Mesenchymal stem cell (in vitro differentiated cells and primary cell): ENCODE data around the gene UBE2G1.

Source experiments
- DNase-seq: peaks from one replicate; pipeline ENCODE4 v3.0.0-alpha.2; 2013
- H2AFZ ChIP-seq: one replicate; pipeline ENCODE4 v1.6.1; 2013; ENCODE audit warnings: low read depth, mild to moderate bottlenecking, control low read depth, inconsistent platforms, low read length, moderate library complexity
- H2AK5ac ChIP-seq: 2 replicates; pipeline ENCODE4 v1.6.1; 2013; ENCODE audit warnings: low read length, moderate library complexity, mild to moderate bottlenecking, inconsistent platforms; ENCODE audit not compliant: severe bottlenecking
- H2BK120ac ChIP-seq: one replicate; pipeline ENCODE4 v1.6.1; 2013; ENCODE audit warnings: low read depth, mild to moderate bottlenecking, inconsistent platforms, low read length, moderate library complexity
- H2BK12ac ChIP-seq, 2 experiments: one replicate each; pipeline ENCODE4 v1.6.1; 2013; ENCODE audit warnings: inconsistent platforms in 2 of 2, low read length in 2 of 2, mild to moderate bottlenecking in 2 of 2, moderate library complexity in 2 of 2, control low read depth in 1 of 2
- H2BK15ac ChIP-seq: one replicate; pipeline ENCODE4 v1.6.1; 2013; ENCODE audit warnings: mild to moderate bottlenecking, low read depth, inconsistent platforms; ENCODE audit not compliant: poor library complexity, severe bottlenecking
- H2BK5ac ChIP-seq: 2 replicates; pipeline ENCODE4 v1.6.1; 2013; ENCODE audit warnings: low read depth, mild to moderate bottlenecking, low read length, control low read depth, inconsistent platforms; ENCODE audit not compliant: poor library complexity, severe bottlenecking
- H3K14ac ChIP-seq, 2 experiments: one replicate each; pipeline ENCODE4 v1.6.1; 2013; ENCODE audit warnings: inconsistent platforms in 2 of 2, low read length in 2 of 2, control low read depth in 1 of 2, mild to moderate bottlenecking in 1 of 2, moderate library complexity in 1 of 2
- H3K18ac ChIP-seq, 2 experiments: one replicate each; pipeline ENCODE4 v1.6.1; 2013; ENCODE audit warnings: inconsistent platforms in 2 of 2, low read length in 2 of 2, control low read depth in 1 of 2, low read depth in 1 of 2, mild to moderate bottlenecking in 1 of 2
- H3K23ac ChIP-seq, 2 experiments: one replicate each; pipeline ENCODE4 v1.6.1; 2013; ENCODE audit warnings: inconsistent platforms in 2 of 2, low read length in 2 of 2, mild to moderate bottlenecking in 2 of 2, moderate library complexity in 2 of 2, control low read depth in 1 of 2
- H3K27ac ChIP-seq: 2 replicates; pipeline ENCODE4 v1.5.1; 2013; ENCODE audit warnings: mild to moderate bottlenecking, moderate library complexity, low read length, control low read depth, inconsistent platforms; ENCODE audit not compliant: poor library complexity, severe bottlenecking
- H3K27me3 ChIP-seq, 2 experiments: 2 replicates each; pipeline versions ENCODE4 v1.6.1 to v1.7.0; 2013; ENCODE audit warnings: low read length in 2 of 2, mild to moderate bottlenecking in 2 of 2, moderate library complexity in 2 of 2, control low read depth in 1 of 2, inconsistent platforms in 1 of 2; ENCODE audit not compliant: control insufficient read depth in 1 of 2, insufficient read depth in 1 of 2
- H3K36me3 ChIP-seq, 2 experiments: 2 replicates each; pipeline versions ENCODE4 v1.6.1 to v1.7.0; 2013; ENCODE audit warnings: low read length in 2 of 2, control low read depth in 1 of 2, inconsistent platforms in 1 of 2, low read depth in 1 of 2, mild to moderate bottlenecking in 1 of 2; ENCODE audit not compliant: insufficient read depth in 2 of 2, control insufficient read depth in 1 of 2
- H3K4ac ChIP-seq, 2 experiments: one replicate each; pipeline ENCODE4 v1.6.1; 2013; ENCODE audit warnings: inconsistent platforms in 2 of 2, low read length in 2 of 2, mild to moderate bottlenecking in 2 of 2, moderate library complexity in 2 of 2, control low read depth in 1 of 2, low read depth in 1 of 2
- H3K4me1 ChIP-seq: 2 replicates; pipeline ENCODE4 v1.6.1; 2013; ENCODE audit warnings: low read depth, low read length, control low read depth; ENCODE audit not compliant: control insufficient read depth, insufficient read depth
- H3K4me2 ChIP-seq: 2 replicates; pipeline ENCODE4 v1.6.1; 2013; ENCODE audit warnings: low read length, mild to moderate bottlenecking, inconsistent platforms; ENCODE audit not compliant: poor library complexity, severe bottlenecking
- H3K4me3 ChIP-seq, 2 experiments: 2 replicates each; pipeline versions ENCODE4 v1.5.1 to v1.7.0; 2013; ENCODE audit warnings: low read length in 2 of 2, mild to moderate bottlenecking in 2 of 2, control low read depth in 1 of 2, low read depth in 1 of 2; ENCODE audit not compliant: insufficient read depth in 1 of 2
- H3K79me1 ChIP-seq: replicated peaks from 2 replicates; pipeline ENCODE4 v1.6.1; 2013; ENCODE audit warnings: mild to moderate bottlenecking, control low read depth, low read length, inconsistent platforms; ENCODE audit not compliant: poor library complexity, severe bottlenecking
- H3K9ac ChIP-seq: 2 replicates; pipeline ENCODE4 v1.7.0; 2013; ENCODE audit warnings: mild to moderate bottlenecking, low read length, moderate library complexity
- H3K9me3 ChIP-seq: 2 replicates; pipeline ENCODE4 v1.7.0; 2013; ENCODE audit warnings: mild to moderate bottlenecking, low read length; ENCODE audit not compliant: control insufficient read depth
- H4K8ac ChIP-seq: one replicate; pipeline ENCODE4 v1.6.1; 2013; ENCODE audit warnings: inconsistent platforms, mild to moderate bottlenecking, low read length, moderate library complexity
- H4K91ac ChIP-seq: one replicate; pipeline ENCODE4 v1.6.1; 2013; ENCODE audit warnings: mild to moderate bottlenecking, low read length, inconsistent platforms
- WGBS: methylation state at CpG from one replicate; pipeline ENCODE4 v1.1.7; 2013; ENCODE audit warnings: mixed read lengths; 5-methylcytosine and 5-hydroxymethylcytosine counted together

UBE2G1 gene

DNA sequence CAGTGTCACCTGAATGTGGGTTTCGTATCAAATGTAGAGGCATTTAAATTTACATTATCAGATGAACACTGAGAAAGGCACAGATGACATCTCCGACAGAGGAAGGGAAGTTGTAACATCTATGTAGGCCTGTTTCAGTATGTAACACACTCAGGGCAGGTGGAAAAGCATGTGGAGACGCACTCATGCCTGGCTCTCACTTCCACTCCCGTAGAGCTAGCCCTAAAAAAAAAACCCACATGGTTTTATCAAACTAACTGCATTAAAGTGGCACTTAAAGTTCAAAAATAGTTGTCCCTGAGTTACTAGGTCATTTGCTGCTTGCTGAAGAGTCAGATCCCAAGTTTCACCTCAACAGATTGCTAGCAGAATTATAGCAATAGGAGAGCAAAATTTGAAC, 96.6 kb downstream of the UBE2G1 start:
- Histone ChIP-seq H3K4me2 (no peak overlapping the region), H3K23ac (no peak overlapping the region), H2AFZ (no peak overlapping the region), H3K27ac (no peak overlapping the region), H4K8ac (no peak overlapping the region), H3K4me3 (no peak overlapping the region), H4K91ac (no peak overlapping the region), H3K14ac (no peak overlapping the region), H3K4me1 (no peaks in the 10 kb centered on the region), H2BK120ac (no peak overlapping the region), H3K27me3 (no peaks in the 10 kb centered on the region), H3K36me3 (peaks cover 7 to 44% of the 10 kb centered on the region in 2 experiments), H3K79me1 (peaks cover 13% of the 10 kb centered on the region), H3K9me3 (no peaks in the 10 kb centered on the region), H2BK5ac (no peak overlapping the region), H3K18ac (no peak overlapping the region), H3K4ac (no peak overlapping the region), H2AK5ac (no peak overlapping the region), H3K9ac (no peak overlapping the region), H2BK15ac (no peak overlapping the region), H2BK12ac (no peak overlapping the region)
- WGBS: 94% methylated on average over 4 of the region's 4 CpGs
- no peak for DNase-seq

DNA sequence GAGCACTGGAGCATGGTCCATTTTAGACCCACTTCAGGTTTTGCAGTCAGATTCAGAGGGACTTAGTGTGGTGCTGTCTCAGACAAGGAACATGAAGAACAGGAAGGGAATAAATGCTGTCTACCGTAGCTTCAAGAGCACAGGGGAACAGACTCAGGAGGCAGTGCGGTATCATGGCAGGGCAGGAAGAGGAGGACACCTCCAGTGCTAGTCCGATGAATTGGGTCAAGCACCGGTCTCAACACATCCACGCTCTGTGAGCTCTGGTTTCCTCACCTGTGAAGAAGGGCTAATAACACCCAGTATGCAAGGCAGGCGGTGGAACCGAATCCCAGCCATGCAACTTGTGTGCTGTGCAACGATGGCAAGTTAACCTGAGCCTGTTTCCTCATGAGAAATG, 99.1 kb downstream of the UBE2G1 start:
- no peak overlapping the region for H2BK15ac ChIP-seq
- no peak overlapping the region for H3K4ac ChIP-seq
- 98% methylated on average over 8 of the region's 8 CpGs for WGBS
- DNase-seq: no peak
- H3K36me3 ChIP-seq: peaks cover 7 to 44% of the 10 kb centered on the region in 2 experiments
- H4K8ac ChIP-seq: no peak overlapping the region
- no peak overlapping the region for H3K4me2 ChIP-seq
- H3K4me1 ChIP-seq: peaks cover 8% of the 10 kb centered on the region
- H2BK12ac ChIP-seq: no peak overlapping the region
- H3K18ac ChIP-seq: no peak overlapping the region
- no peak overlapping the region for H3K9ac ChIP-seq
- H3K4me3 ChIP-seq: no peak overlapping the region
- no peak overlapping the region for H2BK5ac ChIP-seq
- H2AFZ ChIP-seq: no peak overlapping the region
- H4K91ac ChIP-seq: no peak overlapping the region
- H3K14ac ChIP-seq: no peak overlapping the region
- H3K23ac ChIP-seq: no peak overlapping the region
- H2BK120ac ChIP-seq: no peak overlapping the region
- peaks cover 6% of the 10 kb centered on the region for H3K79me1 ChIP-seq
- H2AK5ac ChIP-seq: no peak overlapping the region
- H3K27me3 ChIP-seq: no peaks in the 10 kb centered on the region
- H3K27ac ChIP-seq: no peak overlapping the region
- no peaks in the 10 kb centered on the region for H3K9me3 ChIP-seq

DNA sequence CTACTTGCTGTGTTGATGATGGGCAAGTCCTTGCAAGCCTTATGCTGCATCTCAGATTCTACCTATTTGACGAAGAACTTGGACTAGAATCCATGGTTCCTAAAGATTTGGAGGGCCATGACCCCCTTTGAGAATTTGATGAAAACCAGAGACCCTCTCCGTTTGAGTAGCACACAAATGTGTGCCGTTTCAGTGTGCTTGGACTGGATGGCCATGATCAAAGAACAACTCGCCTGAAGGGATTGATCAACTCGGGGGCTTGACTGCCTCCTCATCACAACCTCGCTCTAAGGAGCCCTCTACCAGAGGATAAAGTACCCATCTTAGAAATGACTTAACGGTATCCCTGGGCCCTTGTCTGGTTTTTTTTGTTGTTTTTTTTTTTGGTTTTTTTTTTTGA, 99.9 kb downstream of the UBE2G1 start:
- WGBS: 80% methylated on average over 4 of the region's 7 CpGs
- H3K27ac ChIP-seq: no peak overlapping the region
- H4K91ac ChIP-seq: no peak overlapping the region
- H3K4me2 ChIP-seq: no peak overlapping the region
- H3K4me3 ChIP-seq: no peak overlapping the region
- peaks cover 17% of the 10 kb centered on the region for H3K4me1 ChIP-seq
- H2AFZ ChIP-seq: no peak overlapping the region
- no peak for DNase-seq
- peaks cover 6% of the 10 kb centered on the region for H3K79me1 ChIP-seq
- no peak overlapping the region for H2BK12ac ChIP-seq
- H3K4ac ChIP-seq: no peak overlapping the region
- no peak overlapping the region for H2BK120ac ChIP-seq
- H3K36me3 ChIP-seq: peaks cover 7 to 39% of the 10 kb centered on the region in 2 experiments
- H2AK5ac ChIP-seq: no peak overlapping the region
- no peak overlapping the region for H3K23ac ChIP-seq
- H2BK5ac ChIP-seq: no peak overlapping the region
- H3K9ac ChIP-seq: no peak overlapping the region
- H2BK15ac ChIP-seq: no peak overlapping the region
- H3K14ac ChIP-seq: no peak overlapping the region
- H3K18ac ChIP-seq: no peak overlapping the region
- no peak overlapping the region for H4K8ac ChIP-seq
- no peaks in the 10 kb centered on the region for H3K9me3 ChIP-seq
- H3K27me3 ChIP-seq: no peaks in the 10 kb centered on the region

DNA sequence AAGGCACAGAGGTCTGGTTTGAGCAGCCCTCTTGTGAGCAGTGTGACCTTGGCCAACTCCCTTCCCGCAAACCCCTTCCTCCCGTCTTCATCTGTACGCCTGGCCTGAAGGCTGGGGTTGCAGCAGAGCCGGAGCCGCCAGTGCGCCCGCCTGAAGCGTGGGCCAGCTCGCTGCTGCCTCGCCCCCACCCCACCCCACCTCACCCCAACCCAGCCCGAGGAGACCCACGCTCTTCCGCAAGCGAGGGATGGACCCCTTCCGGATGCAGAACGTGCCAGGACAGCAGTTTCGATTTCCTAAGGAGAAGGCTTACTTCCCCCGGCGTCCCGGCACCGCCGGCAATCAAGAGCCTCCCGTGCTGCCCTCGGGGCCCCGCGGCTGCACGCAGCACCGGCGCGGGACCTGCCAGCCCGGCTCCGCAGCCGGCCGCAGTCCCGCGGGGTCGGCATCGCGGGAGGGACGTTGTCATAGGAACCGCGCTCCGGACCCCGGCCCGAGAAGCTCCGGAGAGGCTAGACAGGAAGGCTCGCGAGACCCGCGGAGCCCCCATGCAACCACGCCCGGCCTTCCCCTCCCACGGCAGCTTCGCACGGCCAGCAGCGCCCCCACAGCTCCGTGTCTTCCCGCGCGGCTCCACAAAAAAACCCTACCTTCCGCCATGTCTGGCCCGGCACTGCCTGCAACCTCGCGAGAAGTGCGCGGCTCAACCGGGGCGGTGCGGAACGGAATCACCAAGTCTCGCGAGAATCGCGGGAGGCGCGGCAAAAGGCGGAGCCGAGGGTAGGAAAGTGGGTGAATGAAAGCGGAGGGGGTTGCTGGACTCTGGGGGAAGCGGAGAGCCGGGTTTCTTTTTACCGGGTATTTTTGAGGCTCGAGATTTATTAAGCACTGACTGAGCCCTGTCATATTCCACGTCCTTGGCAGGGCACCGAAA, 102.9 kb downstream of the UBE2G1 start, which contains the start of gene ANKFY1:
Gene ANKFY1, minus strand, starts transcription at position 698 of the 934 bp plus-strand sequence. Its CDS starts 38 bp downstream, at position 660.
- DNase-seq: peak; percentile 95

More for the DNA sequence above, 102.9 kb downstream of the UBE2G1 start, which contains the start of gene ANKFY1:
- Histone ChIP-seq H3K23ac (no peak within 1 kb of the TSS), H3K4ac (peak within 1 kb of the TSS; percentile 24 to 90), H2AK5ac (no peak within 1 kb of the TSS), H4K8ac (peak within 1 kb of the TSS; percentile 89), H3K27ac (peak within 1 kb of the TSS; percentile 70), H3K14ac (peak within 1 kb of the TSS in 1 of 2 experiments; percentile 84), H2BK120ac (peak within 1 kb of the TSS; percentile 1), H3K4me2 (peak within 1 kb of the TSS; percentile 81), H3K27me3 (no peaks in the 10 kb centered on the region), H3K9me3 (peaks cover 4% of the 10 kb centered on the region), H2BK15ac (peak within 1 kb of the TSS; percentile 19), H2AFZ (peak within 1 kb of the TSS; percentile 54), H3K9ac (peak within 1 kb of the TSS; percentile 93), H3K18ac (peak within 1 kb of the TSS; percentile 33 to 71), H2BK12ac (no peak within 1 kb of the TSS), H4K91ac (peak within 1 kb of the TSS; percentile 43), H3K36me3 (peaks cover 15 to 32% of the 10 kb centered on the region in 2 experiments), H3K79me1 (peaks cover 5% of the 10 kb centered on the region), H3K4me3 (peak within 1 kb of the TSS; percentile 79 to 93), H2BK5ac (peak within 1 kb of the TSS; percentile 82), H3K4me1 (peaks cover 23% of the 10 kb centered on the region)
- under 1% methylated on average over 80 of the region's 85 CpGs for WGBS
